K562 (cell line): ENCODE results near the gene PDE4A. TPM values are rescaled to one million over a fixed set of nuclear protein-coding genes. Genes with fewer than 3 reads are reported as not detected.

Source experiments
- E2F3 ChIP-seq: fragments of 250-450 bp; sonication (Bioruptor Pico); IDR thresholded peaks from 2 replicates; pipeline ENCODE4 v1.4.0; 2020; ENCODE audit warnings: mild to moderate bottlenecking
- FOXA3 ChIP-seq, 2 experiments: fragments of 450-650 bp in 1 of 2; sonication (generic) in 1 of 2; formaldehyde crosslinking; IDR thresholded peaks in 1 of 2; conservative IDR thresholded peaks in 1 of 2; 2 replicates each; pipeline versions ENCODE4 v1.4.0 to v1.8.0; 2020 to 2022; ENCODE audit warnings: mild to moderate bottlenecking in 2 of 2, missing genetic modification reagents in 1 of 2
- KAT7 ChIP-seq: sonication (generic); formaldehyde crosslinking; IDR thresholded peaks from 2 replicates; pipeline ENCODE4 v1.8.0; 2022; ENCODE audit warnings: missing genetic modification reagents, mild to moderate bottlenecking, borderline replicate concordance
- MXI1 ChIP-seq: IDR thresholded peaks from 2 replicates; pipeline ENCODE4 v1.6.1; 2011; ENCODE audit warnings: low read depth, mild to moderate bottlenecking, improper control_type of control experiment, low read length
- NBN ChIP-seq: fragments of 450-650 bp; IDR thresholded peaks from 2 replicates; pipeline ENCODE4 v1.6.1; 2016; ENCODE audit warnings: low read depth, mild to moderate bottlenecking
- NCOA2 ChIP-seq, 2 experiments: fragments of 450-650 bp; IDR thresholded peaks; 2 replicates each; pipeline ENCODE4 v1.6.1; 2018; ENCODE audit warnings: mild to moderate bottlenecking in 2 of 2, moderate library complexity in 1 of 2; ENCODE audit not compliant: partially characterized antibody in 2 of 2
- NRF1 ChIP-seq, 2 experiments: fragments of 450-650 bp; IDR thresholded peaks in 1 of 2; conservative IDR thresholded peaks in 1 of 2; 2 replicates each; pipeline ENCODE4 v1.6.1; 2014; ENCODE audit warnings: mild to moderate bottlenecking in 2 of 2
- polyA plus RNA-seq, 8 experiments: library from polyadenylated mRNA; depleted of rRNA in 4 of 8; stranded (reverse) in 5 of 8; unstranded in 3 of 8; fragments of >200 nt; fragmentation: Nextera tagmentation in 2 of 8; fragmentation: Illumina TruSeq in 1 of 8; extraction: Ambion mirVana in 2 of 8; extraction: Trizol in 1 of 8; gene quantifications; 2 replicates each; pipeline versions ENCODE4 v1.2.1 to v1.2.3, GENCODE V29; 2011 to 2014; ENCODE audit warnings: inconsistent platforms in 1 of 8, missing spikeins in 1 of 8
- total RNA-seq, 7 experiments: library from RNA; depleted of rRNA in 6 of 7; stranded (reverse); fragments of >200 nt in 6 of 7; fragmentation: Illumina TruSeq in 2 of 7; extraction: Trizol in 2 of 7; gene quantifications; 2 replicates each; pipeline versions ENCODE4 v1.2.1 to v1.2.3, GENCODE V29; 2011 to 2021; ENCODE audit warnings: low replicate concordance in 1 of 7
- TF ChIP-seq, protein P1 (sequence below): fragments of 450-650 bp; IDR thresholded peaks from 2 replicates; pipeline ENCODE4 v1.6.1; 2016; ENCODE audit warnings: low read depth
- TF ChIP-seq, protein P2 (sequence below): fragments of 200-800 bp; sonication (Bioruptor generic); IDR thresholded peaks from 2 replicates; pipeline ENCODE4 v1.6.1; 2017; ENCODE audit warnings: missing genetic modification characterization, missing compliant biosample characterization
- TF ChIP-seq, protein P3 (sequence below): sonication (generic); formaldehyde crosslinking; IDR thresholded peaks from 2 replicates; pipeline ENCODE4 v1.8.0; 2023; ENCODE audit warnings: missing genetic modification reagents, mild to moderate bottlenecking, borderline replicate concordance

The PDE4A gene
- total and polyA plus RNA-seq, 9 of the 15 experiments (the other 6 are each of a cell fraction or from before 2014, with no cell fraction given) = 0.66 to 26.9 (median 4.6) TPM

DNA sequence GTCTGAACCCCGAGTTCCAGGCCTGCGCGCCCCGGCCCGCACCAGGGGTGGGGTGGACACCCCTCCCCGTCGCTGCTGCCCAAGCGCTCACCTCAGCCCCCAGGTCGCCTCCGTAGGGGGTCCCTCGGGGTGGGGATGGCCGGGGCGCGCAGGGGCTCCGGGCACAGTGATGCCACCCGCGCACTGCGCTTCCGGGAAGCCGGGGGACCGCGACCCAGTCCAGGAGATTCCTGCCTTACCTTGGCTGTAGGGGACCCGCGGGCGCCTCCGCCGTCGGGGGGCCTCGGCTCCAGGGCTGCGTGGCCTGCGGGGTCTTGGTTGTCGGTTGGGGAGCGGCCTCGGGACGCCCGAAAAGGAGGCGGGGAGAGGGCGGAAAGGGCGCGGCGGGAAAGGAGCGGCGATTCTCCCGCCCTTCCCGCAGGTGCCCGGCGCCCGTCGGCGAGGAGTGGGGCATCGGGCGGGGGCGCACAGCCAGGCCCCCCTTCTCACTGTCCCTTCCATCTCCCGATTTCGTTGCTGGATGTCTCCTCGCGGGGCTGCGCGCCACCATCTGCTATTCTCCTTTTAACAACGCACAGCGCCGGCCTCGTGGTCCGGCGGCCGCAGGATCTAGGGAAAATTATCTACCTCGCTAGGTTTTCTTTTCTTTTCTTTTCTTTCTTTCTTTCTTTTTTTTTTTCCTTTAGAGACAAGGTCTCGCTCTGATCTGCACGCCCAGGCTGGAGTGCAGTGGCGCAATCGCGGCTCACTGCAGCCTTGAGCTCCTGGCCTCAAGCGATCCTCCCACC is 82.9 kb downstream of the PDE4A start, which contains the start of gene KEAP1 (continued):
- TF ChIP-seq, protein P1, sequence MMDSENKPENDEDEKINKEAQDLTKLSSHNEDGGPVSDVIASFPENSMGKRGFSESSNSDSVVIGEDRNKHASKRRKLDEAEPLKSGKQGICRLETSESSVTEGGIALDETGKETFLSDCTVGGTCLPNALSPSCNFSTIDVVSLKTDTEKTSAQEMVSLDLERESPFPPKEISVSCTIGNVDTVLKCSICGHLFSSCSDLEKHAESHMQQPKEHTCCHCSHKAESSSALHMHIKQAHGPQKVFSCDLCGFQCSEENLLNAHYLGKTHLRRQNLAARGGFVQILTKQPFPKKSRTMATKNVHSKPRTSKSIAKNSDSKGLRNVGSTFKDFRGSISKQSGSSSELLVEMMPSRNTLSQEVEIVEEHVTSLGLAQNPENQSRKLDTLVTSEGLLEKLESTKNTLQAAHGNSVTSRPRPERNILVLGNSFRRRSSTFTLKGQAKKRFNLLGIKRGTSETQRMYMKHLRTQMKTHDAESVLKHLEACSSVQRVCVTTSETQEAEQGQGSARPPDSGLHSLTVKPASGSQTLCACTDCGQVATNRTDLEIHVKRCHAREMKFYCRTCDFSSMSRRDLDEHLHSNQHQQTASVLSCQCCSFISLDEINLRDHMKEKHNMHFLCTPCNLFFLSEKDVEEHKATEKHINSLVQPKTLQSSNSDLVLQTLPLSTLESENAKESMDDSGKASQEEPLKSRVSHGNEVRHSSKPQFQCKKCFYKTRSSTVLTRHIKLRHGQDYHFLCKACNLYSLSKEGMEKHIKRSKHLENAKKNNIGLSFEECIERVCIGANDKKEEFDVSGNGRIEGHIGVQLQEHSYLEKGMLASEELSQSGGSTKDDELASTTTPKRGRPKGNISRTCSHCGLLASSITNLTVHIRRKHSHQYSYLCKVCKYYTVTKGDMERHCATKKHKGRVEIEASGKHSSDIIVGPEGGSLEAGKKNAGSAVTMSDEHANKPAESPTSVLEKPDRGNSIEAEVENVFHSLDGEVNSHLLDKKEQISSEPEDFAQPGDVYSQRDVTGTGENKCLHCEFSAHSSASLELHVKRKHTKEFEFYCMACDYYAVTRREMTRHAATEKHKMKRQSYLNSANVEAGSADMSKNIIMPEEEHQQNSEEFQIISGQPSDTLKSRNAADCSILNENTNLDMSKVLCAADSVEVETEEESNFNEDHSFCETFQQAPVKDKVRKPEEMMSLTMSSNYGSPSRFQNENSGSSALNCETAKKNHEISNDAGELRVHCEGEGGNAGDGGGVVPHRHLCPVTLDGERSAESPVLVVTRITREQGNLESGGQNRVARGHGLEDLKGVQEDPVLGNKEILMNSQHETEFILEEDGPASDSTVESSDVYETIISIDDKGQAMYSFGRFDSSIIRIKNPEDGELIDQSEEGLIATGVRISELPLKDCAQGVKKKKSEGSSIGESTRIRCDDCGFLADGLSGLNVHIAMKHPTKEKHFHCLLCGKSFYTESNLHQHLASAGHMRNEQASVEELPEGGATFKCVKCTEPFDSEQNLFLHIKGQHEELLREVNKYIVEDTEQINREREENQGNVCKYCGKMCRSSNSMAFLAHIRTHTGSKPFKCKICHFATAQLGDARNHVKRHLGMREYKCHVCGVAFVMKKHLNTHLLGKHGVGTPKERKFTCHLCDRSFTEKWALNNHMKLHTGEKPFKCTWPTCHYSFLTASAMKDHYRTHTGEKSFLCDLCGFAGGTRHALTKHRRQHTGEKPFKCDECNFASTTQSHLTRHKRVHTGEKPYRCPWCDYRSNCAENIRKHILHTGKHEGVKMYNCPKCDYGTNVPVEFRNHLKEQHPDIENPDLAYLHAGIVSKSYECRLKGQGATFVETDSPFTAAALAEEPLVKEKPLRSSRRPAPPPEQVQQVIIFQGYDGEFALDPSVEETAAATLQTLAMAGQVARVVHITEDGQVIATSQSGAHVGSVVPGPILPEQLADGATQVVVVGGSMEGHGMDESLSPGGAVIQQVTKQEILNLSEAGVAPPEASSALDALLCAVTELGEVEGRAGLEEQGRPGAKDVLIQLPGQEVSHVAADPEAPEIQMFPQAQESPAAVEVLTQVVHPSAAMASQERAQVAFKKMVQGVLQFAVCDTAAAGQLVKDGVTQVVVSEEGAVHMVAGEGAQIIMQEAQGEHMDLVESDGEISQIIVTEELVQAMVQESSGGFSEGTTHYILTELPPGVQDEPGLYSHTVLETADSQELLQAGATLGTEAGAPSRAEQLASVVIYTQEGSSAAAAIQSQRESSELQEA = no peak
- TF ChIP-seq MXI1 = no peak
- peak; percentile 24; the same call in 1 of the 2 replicates for TF ChIP-seq KAT7 (CRISPR knock-in tag)
- TF ChIP-seq NRF1 (conservative IDR thresholded peaks at IDR 0.05 in 1 of 2, IDR thresholded peaks at IDR 0.05 in 1 of 2) = 0 out of 4 replicates have a peak, but pooled peaks of 1 of the 2 experiments have one; percentile 28
- TF ChIP-seq NBN = peak; percentile 75; the same call in 1 of the 2 replicates
- peak; percentile 97 for TF ChIP-seq E2F3 (CRISPR knock-in tag)
- TF ChIP-seq, protein P2, sequence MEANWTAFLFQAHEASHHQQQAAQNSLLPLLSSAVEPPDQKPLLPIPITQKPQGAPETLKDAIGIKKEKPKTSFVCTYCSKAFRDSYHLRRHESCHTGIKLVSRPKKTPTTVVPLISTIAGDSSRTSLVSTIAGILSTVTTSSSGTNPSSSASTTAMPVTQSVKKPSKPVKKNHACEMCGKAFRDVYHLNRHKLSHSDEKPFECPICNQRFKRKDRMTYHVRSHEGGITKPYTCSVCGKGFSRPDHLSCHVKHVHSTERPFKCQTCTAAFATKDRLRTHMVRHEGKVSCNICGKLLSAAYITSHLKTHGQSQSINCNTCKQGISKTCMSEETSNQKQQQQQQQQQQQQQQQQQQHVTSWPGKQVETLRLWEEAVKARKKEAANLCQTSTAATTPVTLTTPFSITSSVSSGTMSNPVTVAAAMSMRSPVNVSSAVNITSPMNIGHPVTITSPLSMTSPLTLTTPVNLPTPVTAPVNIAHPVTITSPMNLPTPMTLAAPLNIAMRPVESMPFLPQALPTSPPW (CRISPR knock-in tag) = peak; percentile 79
- no peak for TF ChIP-seq NCOA2 (IDR thresholded peaks at IDR 0.05; ENCODE audit: partially characterized antibody in 2 of 2)
- 0 out of 4 replicates have a peak, but pooled peaks of 1 of the 2 experiments have one; percentile 36 for TF ChIP-seq FOXA3 (CRISPR knock-in tag; conservative IDR thresholded peaks at IDR 0.05 in 1 of 2, IDR thresholded peaks at IDR 0.05 in 1 of 2)
- TF ChIP-seq, protein P3, sequence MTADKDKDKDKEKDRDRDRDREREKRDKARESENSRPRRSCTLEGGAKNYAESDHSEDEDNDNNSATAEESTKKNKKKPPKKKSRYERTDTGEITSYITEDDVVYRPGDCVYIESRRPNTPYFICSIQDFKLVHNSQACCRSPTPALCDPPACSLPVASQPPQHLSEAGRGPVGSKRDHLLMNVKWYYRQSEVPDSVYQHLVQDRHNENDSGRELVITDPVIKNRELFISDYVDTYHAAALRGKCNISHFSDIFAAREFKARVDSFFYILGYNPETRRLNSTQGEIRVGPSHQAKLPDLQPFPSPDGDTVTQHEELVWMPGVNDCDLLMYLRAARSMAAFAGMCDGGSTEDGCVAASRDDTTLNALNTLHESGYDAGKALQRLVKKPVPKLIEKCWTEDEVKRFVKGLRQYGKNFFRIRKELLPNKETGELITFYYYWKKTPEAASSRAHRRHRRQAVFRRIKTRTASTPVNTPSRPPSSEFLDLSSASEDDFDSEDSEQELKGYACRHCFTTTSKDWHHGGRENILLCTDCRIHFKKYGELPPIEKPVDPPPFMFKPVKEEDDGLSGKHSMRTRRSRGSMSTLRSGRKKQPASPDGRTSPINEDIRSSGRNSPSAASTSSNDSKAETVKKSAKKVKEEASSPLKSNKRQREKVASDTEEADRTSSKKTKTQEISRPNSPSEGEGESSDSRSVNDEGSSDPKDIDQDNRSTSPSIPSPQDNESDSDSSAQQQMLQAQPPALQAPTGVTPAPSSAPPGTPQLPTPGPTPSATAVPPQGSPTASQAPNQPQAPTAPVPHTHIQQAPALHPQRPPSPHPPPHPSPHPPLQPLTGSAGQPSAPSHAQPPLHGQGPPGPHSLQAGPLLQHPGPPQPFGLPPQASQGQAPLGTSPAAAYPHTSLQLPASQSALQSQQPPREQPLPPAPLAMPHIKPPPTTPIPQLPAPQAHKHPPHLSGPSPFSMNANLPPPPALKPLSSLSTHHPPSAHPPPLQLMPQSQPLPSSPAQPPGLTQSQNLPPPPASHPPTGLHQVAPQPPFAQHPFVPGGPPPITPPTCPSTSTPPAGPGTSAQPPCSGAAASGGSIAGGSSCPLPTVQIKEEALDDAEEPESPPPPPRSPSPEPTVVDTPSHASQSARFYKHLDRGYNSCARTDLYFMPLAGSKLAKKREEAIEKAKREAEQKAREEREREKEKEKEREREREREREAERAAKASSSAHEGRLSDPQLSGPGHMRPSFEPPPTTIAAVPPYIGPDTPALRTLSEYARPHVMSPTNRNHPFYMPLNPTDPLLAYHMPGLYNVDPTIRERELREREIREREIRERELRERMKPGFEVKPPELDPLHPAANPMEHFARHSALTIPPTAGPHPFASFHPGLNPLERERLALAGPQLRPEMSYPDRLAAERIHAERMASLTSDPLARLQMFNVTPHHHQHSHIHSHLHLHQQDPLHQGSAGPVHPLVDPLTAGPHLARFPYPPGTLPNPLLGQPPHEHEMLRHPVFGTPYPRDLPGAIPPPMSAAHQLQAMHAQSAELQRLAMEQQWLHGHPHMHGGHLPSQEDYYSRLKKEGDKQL (CRISPR knock-in tag) = peak; percentile 79; the same call in 1 of the 2 replicates
